MM.1S (cell line): Measurements from ENCODE around the gene KLHL3.

Experiments used
- CTCF ChIP-seq: fragments of 300-600 bp; sonication (generic); IDR thresholded peaks from 2 replicates; pipeline ENCODE4 v1.5.1; 2016; ENCODE audit warnings: antibody characterized with exemption, low read length, mixed read lengths
- EZH2 ChIP-seq: fragments of 300-600 bp; sonication (generic); optimal IDR thresholded peaks from 2 replicates; pipeline ENCODE3; 2017; ENCODE audit warnings: low read depth, mild to moderate bottlenecking, antibody characterized with exemption, low read length, mixed read lengths
- EZH2phosphoT487 ChIP-seq: fragments of 300-600 bp; sonication (generic); IDR thresholded peaks from 2 replicates; pipeline ENCODE4 v1.6.1; 2018; ENCODE audit warnings: antibody characterized with exemption, low read length

DNA sequence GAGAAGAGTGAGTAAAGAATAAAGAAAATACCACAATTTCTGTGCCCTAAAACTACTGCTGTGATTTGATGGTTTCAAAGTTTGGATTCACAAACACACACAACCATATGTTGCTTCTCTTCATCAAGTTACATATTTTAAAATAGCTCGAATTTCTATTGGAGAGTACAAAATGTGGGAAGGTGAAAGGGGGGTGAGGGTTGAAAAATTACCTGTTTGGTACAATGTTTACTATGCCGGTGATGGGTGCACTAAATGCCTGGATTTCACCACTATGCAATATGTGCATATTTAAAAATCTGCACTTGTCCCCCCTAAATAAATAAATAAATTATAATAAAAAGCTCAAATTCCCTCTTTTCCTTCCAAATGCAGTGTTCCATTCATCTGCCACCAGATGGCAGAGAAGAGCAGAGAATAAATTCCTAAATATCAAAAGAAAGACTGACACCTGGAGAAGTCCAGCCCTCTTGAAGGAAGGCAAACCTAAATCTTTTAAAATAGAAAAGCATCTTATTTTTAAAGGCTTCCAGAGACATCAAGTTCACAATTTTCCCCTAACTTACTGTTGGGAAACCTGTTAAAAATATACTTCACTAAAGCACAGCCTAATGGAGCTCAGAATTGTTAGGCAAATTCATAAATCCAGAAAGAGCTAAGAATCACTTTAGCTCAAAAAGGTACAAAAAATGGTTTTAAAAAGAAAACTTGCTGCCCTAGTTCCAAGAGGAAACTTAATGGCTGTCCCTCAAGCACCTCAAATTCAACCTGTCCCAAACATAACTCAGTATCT lies 43.1 kb upstream of the KLHL3 start:
- TF ChIP-seq CTCF (peak; percentile 56), EZH2phosphoT487 (no peak), EZH2 (no peak)
